GM12878 (cell line): ENCODE results near the gene SNRPN.

Experiments
- POLR2AphosphoS5 ChIP-seq: IDR thresholded peaks from 2 replicates; pipeline ENCODE4 v1.6.1; 2011; ENCODE audit warnings: mild to moderate bottlenecking, low read length, inconsistent platforms
- REST ChIP-seq: IDR thresholded peaks from 2 replicates; pipeline ENCODE4 v1.6.1; 2012; ENCODE audit warnings: mild to moderate bottlenecking, low read depth, low read length
- SIX5 ChIP-seq: IDR thresholded peaks from 2 replicates; pipeline ENCODE4 v1.6.1; 2011; ENCODE audit warnings: mild to moderate bottlenecking, low read depth, low read length, moderate library complexity; ENCODE audit not compliant: severe bottlenecking

- TF ChIP-seq POLR2AphosphoS5 (no peak), SIX5 (no peak), REST (no peak)
These were observed 22.1 kb downstream of the SNRPN start for GRCh38 chr15:24976932-24977331.
